Stimulated activated CD8-positive, alpha-beta memory T cell treated with anti-CD3 and anti-CD28 coated beads, Interleukin-4, amount 100 ng/mL, for 4 hours (primary cell): ENCODE measurements around the gene ADAMTS4.
A peak's percentile ranks its signal among the peaks of the same experiment; 100 is the strongest.
"Not testable (repeated sequence)": the region's sequence is repeated elsewhere in the genome, so short reads cannot be mapped to it uniquely, and the experiment has no call there.

ENCODE experiments used
- DNase-seq, 2 donors: peaks; one replicate each; pipeline ENCODE4 v3.0.0-alpha.2; 2020; ENCODE audit warnings: low read depth in 2 of 2, low spot score in 1 of 2

Gene ADAMTS4, protein sequence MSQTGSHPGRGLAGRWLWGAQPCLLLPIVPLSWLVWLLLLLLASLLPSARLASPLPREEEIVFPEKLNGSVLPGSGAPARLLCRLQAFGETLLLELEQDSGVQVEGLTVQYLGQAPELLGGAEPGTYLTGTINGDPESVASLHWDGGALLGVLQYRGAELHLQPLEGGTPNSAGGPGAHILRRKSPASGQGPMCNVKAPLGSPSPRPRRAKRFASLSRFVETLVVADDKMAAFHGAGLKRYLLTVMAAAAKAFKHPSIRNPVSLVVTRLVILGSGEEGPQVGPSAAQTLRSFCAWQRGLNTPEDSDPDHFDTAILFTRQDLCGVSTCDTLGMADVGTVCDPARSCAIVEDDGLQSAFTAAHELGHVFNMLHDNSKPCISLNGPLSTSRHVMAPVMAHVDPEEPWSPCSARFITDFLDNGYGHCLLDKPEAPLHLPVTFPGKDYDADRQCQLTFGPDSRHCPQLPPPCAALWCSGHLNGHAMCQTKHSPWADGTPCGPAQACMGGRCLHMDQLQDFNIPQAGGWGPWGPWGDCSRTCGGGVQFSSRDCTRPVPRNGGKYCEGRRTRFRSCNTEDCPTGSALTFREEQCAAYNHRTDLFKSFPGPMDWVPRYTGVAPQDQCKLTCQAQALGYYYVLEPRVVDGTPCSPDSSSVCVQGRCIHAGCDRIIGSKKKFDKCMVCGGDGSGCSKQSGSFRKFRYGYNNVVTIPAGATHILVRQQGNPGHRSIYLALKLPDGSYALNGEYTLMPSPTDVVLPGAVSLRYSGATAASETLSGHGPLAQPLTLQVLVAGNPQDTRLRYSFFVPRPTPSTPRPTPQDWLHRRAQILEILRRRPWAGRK

GRCh38 chr1:161198897-161199431 lies at the start of gene ADAMTS4:
ADAMTS4 (minus strand) TSS chr1:161199054; CDS start chr1:161198627, 427 bp downstream.
- no peak for DNase-seq

- no peak for DNase-seq
These were observed 46.0 kb upstream of the ADAMTS4 start for GRCh38 chr1:161244888-161245287.

DNA sequence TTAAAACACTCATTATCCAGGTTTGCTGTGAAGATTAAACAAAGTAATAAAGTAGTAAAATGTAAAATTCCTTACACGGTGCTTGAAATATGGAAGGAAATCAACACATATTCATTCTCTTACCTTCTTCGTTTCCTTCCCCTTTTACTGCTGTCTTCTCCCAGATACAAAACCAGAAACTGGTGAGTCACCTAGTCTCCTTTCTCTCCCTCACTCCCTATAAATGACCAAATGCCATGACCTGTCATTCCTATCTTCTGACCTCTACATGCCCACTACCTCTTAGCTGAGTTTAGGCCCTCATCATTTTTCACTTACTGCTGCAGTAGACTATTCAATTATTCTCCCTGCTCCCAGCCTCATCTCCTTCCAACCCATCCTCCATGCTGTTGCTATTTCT lies 43.5 kb upstream of the ADAMTS4 start:
- no peak for DNase-seq

- DNase-seq = no peak
These were observed 42.8 kb upstream of the ADAMTS4 start for GRCh38 chr1:161241682-161242081.

GRCh38 chr1:161238039-161238473 lies 39.2 kb upstream of the ADAMTS4 start, which contains the start of gene NR1I3:
NR1I3 (minus strand) TSS chr1:161238203; CDS start chr1:161236565, 1,638 bp downstream.
- DNase-seq = no peak

DNA sequence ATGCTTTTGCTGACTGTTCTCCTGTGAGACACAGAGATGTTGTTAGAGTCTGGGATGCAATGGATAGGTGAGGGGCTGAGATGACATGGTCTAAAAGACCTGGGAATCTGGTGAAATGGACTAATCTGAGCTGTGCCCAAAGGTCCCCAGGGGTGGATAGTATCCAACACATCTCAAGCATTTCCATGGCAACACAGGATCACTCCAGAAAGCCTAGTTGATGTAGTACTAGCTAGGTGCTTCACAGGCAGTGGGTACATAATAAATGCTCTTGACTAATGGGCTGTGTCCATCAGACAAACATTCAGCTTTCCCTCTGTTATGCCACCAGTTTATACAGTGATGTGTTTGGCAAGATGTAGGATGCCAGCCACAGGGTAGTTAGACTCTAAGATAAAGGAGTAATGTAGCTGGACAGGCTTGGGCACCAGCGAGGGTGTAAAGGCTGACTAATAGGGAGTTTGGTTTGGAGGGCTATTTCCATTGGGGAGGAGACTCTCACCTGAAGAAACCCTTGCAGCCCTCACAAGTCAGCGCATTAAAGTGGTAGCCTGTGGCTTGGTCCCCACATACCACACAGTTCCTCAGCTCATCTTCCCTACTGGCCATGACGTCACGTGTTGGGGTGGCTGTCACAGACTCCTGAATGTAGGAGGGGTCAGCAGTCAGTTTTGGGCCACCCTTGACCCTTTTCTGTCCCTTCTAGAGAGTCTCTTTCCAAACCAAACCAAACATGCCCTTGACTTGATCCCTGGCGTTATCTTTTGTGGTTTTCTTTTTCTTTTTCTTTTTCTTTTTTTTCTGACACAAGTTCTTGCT lies 37.3 kb upstream of the ADAMTS4 start:
- no peak for DNase-seq

- no peak for DNase-seq
These were observed 34.2 kb upstream of the ADAMTS4 start for GRCh38 chr1:161233102-161233501.

DNA sequence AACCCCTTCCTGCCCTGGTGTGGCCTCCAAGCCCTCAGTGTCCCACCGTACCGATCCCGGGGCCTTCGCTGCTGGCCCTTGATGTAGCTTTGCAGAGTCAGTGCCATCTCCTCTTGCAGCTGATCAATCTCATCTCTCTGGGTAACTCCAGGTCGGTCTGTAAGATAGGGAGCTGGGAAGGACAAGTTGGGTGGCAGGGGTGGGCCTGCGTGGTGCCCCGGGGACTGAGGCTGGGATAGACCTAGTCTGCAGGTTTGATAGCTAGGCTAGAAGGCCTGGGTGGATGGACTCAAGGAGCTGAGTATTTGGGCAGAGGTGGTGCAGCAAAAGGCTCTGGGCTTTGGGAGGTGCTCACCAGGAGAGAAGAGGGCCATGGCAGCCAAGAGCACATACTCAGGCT lies 31.9 kb upstream of the ADAMTS4 start:
- DNase-seq = no peak

- no peak for DNase-seq
These were observed 31.0 kb upstream of the ADAMTS4 start for GRCh38 chr1:161229896-161230295.

DNA sequence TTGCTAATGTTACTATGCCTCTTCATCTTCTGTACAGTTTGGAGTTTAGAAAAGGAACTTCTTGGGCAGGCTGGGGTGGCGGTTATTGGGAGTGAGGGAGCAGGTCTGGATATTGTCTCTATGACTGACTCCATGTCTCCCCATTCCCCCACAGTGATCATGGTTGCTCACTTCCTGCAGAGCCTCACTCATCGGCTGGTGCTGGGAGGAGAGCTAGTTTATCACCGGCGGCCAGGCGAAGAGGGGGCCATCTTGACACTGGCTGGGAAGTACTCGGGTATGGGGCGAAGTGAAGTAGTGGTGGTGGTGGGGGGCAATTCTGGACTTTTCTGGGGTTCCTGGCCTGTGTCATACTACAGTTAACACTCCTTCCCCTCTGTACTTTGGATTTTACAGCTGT lies 29.2 kb upstream of the ADAMTS4 start:
- no peak for DNase-seq

DNA sequence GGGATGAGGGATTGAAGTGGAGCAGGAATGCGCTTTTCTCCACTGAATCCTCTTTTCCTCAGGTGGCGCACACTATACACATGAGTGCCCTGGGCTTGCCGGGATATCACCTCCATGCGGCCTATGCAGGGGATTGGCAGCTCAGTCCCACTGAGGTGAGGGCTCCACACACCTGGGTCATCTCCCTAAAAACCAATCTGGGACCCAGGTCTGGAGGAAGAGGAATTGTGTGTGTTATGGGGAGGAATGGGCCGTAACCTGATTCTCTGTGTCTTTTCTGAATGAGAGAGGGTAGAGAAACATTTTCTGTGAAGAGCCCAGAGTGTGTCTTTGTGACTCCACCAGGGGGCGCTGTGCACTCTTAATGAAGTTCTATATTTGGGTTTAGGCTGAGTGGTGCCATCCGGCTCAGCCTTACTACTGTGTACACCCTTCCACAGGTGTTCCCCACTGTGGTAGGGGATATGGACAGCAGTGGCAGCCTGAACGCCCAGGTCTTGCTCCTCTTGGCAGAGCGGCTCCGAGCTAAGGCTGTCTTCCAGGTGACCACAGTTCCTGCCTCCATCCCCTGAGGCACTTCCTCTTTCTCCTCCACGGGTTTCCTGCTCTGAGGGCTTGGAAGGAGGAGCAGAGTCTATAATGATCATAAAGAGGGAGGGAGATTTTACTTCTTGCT lies 28.5 kb upstream of the ADAMTS4 start:
- DNase-seq = peak; percentile 72 to 91

- DNase-seq = no peak
These were observed 27.9 kb upstream of the ADAMTS4 start for GRCh38 chr1:161226759-161227158.

DNA sequence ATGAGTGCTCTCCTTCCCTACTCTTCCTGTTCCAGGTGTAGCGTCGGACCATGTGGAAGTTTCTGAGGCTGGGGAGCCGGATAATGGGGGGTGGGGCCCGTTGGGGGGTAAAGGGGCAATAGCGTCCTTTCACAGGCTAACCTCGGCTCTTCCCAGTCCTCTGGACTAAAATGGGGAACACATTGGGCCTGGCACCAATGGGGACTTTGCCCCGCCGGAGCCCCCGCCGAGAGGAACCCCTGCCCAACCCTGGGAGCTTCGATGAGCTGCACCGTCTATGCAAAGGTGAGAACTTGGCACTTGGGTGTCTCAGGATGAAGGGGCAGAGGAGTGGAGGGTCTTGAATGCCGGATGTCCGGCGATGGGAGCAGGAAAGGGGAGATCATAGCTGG lies 27.5 kb upstream of the ADAMTS4 start:
- no peak for DNase-seq

DNA sequence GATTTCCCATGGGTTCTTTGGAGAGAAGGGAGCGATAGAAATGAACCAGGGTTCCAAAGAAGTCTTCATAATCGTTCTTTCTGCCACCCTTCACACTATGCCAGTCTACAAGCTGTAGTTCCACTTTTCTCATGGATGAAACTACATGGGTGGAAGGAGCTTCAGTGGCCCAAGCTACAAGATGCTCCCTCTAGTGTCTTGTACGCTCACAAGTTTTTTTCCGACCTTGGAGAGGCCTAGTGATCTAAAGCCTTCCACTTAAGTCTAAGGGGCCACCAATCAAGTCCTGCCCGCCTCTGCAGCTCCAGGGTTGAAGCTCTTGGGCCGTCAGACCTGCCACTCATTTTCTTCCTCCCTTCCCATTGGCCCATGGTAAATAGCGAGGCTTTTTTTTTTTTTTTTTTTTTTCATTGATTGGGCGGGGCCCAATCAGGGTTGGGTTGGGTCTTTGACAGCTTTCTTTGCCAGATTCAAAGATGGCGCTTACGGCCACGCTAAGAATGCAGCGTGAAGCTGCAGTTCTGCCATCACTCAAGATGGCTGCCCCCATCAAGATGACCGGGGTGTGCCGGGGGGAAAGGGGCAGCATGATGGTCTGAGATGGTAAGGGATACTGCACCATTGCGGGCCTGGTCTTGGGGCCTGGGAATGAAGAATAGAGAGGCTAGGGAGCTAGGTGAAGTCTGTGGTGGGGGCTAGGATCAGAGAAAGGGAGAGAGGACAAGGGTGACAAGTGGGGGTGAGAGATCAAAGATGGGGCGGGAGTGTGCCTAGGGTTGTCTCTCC lies 26.9 kb upstream of the ADAMTS4 start, which contains the start of gene TOMM40L:
TOMM40L (plus strand) TSS at position 527 of the 786 bp plus-strand sequence. CDS start 430 bp downstream, outside the sequence.
- peak; percentile 71 to 86 for DNase-seq

DNA sequence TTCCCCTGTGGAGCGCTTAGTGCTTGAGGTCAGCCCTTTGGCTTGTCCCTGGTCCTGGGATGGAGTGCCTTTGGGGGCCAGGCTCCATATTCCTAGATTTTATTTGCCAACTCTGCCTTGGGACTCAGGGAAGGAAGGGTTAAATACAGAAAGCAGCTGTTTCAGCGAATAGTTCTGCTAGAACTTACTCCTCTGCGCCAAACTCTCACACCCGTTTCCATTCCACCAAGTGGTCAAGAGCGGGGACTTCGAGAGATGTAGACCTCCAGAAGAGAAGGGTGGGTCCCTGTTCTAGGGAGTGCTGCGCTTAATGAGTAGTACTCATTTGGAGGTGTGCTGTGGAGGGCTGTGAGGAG lies 26.3 kb upstream of the ADAMTS4 start:
- DNase-seq = no peak

- DNase-seq = not testable (repeated sequence)
These were observed 25.8 kb upstream of the ADAMTS4 start for GRCh38 chr1:161224695-161225087.

DNA sequence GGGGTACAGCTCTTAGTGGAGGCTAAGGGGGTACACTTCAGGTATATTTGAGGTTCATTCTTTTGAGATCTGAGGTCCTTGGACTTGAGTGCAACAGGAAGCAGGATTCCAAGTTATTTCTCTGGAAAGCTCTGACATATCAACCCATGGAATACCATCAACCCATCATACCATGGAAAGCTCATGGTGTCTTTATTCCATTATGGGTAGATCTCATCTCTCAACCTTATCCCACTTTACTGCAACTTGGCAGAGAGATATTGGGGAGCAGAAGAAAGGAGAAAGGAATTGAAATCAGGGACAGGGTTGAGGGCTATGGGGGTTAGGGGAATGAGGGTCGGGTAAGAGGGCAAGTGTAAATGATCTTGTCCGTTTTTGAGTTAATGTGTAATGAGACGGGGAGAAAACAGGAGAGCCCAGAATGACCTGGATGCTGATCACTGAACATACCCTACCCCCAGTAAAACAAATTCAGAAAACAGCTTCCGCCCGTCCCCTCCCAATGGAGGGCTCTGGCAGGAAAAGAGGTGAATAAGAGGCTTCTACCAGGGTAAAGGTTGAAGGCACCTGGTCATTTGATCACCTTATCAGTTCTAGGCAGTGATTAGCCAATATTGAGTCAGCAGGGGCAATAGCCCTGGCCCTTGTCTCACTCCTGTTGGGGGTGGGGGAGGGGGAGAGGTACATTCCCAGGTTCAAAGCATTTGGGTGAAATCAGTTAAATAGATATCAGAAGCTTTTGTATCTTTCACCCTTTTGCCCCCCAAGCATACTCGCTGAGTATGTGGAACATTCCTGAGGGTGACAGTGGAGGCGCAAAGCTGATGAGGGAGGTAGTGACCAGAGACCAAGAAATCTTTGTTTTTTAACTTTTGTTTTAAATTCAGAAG lies 25.2 kb upstream of the ADAMTS4 start:
- DNase-seq = no peak

DNA sequence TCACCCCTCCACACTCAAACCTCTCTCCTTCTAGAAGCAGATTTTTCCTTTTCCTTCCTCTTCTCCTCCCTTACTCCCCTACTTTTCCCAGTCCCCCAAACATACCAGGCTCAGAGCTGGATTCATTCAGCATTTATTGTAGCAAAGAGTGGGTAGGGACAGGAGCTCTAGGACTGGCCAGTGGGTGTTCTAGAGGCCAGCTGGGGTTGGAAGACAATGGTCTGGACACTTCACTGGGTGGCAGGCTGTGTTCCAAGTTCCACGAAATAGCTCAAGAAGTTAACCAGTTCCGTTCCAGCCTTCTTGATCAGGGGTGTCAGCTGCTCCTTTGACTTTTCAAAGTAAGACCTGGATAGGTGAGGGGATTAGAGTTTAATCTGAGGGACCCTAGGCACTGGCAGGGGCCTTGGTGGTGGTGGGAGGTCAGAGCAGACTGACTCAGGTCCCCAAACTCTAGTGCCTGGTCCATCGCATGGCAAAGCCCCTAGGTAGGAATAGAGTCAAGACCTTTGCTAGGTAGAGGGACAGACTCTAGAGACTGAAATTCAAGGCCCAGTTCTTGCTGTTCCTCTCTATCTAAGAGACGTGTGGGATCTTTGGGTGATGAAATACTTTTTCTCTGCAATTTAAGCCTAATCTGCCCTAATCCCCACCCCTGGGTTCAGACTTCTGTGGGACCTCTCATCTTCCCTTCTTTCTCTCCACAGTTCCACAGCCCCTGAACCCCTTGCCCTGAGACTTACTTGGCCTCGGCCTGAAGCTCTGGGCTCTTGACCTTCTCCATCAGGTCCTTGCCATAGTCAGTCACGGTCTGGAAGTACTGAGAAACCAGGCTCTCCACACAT lies 23.5 kb upstream of the ADAMTS4 start:
- DNase-seq = no peak
